MCF 10A (cell line): Measurements from ENCODE around the gene CARS2. TPM values are rescaled to one million over a fixed set of nuclear protein-coding genes. Genes with fewer than 3 reads are reported as not detected.

Experiments used
- BruUV-seq: library from RNA; stranded (reverse); fragments of 400-500 nt; replicated peaks from 2 replicates; lab custom pipeline; 2021; lab: Mats Ljungman, UMichigan
- CTCF ChIA-PET: fragments of 300-600 bp; sonication (Branson Sonifier 250); formaldehyde crosslinking; extraction: SDS; loops from one replicate; lab custom pipeline; 2021; ENCODE audit warnings: antibody characterized with exemption, inconsistent platforms; lab: Yijun Ruan, JAX
- POLR2A ChIA-PET: fragments of 300-600, 350-650 bp; sonication (Branson Sonifier 250); formaldehyde crosslinking; extraction: SDS; loops from one replicate; lab custom pipeline; 2020; ENCODE audit warnings: antibody characterized with exemption, inconsistent platforms; lab: Yijun Ruan, JAX
- DNase-seq: peaks from one replicate; pipeline ENCODE4 v3.0.0-alpha.2; 2018; ENCODE audit not compliant: unreplicated experiment
- H3K27ac Mint-ChIP-seq: one replicate; pipeline ENCODE4 v1.8.0; 2022; ENCODE audit warnings: mild to moderate bottlenecking, low read depth, mixed read lengths; ENCODE audit not compliant: unreplicated experiment
- H3K27me3 Mint-ChIP-seq: one replicate; pipeline ENCODE4 v1.8.0; 2022; ENCODE audit warnings: mixed read lengths; ENCODE audit not compliant: insufficient read depth, unreplicated experiment
- H3K36me3 Mint-ChIP-seq: one replicate; pipeline ENCODE4 v1.8.0; 2022; ENCODE audit warnings: mild to moderate bottlenecking, moderate library complexity, mixed read lengths; ENCODE audit not compliant: insufficient read depth, unreplicated experiment
- H3K4me1 Mint-ChIP-seq: one replicate; pipeline ENCODE4 v1.8.0; 2022; ENCODE audit warnings: mixed read lengths; ENCODE audit not compliant: insufficient read depth, unreplicated experiment
- H3K4me3 Mint-ChIP-seq: one replicate; pipeline ENCODE4 v1.8.0; 2022; ENCODE audit warnings: mild to moderate bottlenecking, moderate library complexity, mixed read lengths; ENCODE audit not compliant: unreplicated experiment
- H3K9me3 Mint-ChIP-seq: one replicate; pipeline ENCODE4 v1.8.0; 2022; ENCODE audit warnings: mixed read lengths; ENCODE audit not compliant: unreplicated experiment
- intact Hi-C: fragments of 100-400 bp; cut with micrococcal nuclease; formaldehyde crosslinking; loops from 2 replicates; pipeline ENCODE4 v1.14.1; 2022
- total RNA-seq: library from RNA; stranded (reverse); gene quantifications from 2 replicates; pipeline ENCODE4 v1.2.3, GENCODE V29; 2022
- TF ChIP-seq, protein P1 (sequence below): fragments of 200-600 bp; IDR thresholded peaks from one replicate; pipeline ENCODE4 v1.8.0; 2022; ENCODE audit warnings: antibody characterized with exemption, mild to moderate bottlenecking; ENCODE audit not compliant: unreplicated experiment

The CARS2 gene
- total RNA-seq, 1 experiment from 2014 or later: 104 TPM

DNA sequence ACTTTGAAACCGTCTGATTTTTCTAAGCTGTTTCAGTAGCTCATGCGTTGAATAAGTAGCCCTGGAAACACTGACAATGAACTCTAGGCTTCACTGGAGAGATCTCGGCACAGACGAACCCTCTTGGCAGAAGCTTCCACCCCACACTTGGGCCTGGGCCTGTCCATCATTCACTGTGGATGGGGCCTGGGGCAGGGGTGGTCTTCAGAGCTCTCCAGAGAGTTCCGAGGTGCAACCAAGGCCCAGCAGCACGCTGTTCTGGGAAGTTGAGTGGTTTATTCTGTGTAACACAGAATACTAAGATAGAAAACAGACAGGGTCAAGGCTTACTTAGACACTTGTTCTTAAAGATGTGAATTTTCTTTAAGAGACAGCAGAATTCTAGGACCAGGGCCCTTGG, 68.6 kb downstream of the CARS2 start:
- H3K9me3 Mint-ChIP-seq: no peaks in the 10 kb centered on the region

DNA sequence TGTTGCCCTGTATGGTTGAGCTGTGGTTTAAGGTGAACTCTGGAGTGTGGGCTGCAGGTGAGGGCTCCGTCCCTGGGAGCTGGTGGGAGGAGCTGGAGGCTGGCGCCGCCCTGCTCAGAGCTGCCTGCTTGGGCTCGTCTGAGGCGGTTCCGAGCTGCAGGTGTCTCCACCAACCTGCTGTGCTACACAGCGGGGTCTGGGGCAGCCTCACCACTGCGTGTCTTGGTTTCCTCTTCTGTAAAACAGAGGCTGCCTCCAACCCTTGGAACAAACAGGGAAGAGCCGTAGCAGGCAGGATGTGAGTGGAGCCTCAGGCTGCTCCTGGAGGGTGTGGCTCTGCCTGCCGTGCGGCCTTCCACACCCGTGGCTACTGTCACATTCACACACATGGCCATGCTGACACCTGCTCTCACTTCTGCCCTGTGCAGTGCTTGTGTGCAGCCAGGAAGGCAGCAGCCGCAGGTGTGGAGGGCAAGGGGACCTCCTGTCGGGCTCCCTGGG, 69.2 kb downstream of the CARS2 start:
- no peaks in the 10 kb centered on the region for H3K27me3 Mint-ChIP-seq
- H3K4me3 Mint-ChIP-seq: no peak overlapping the region
- no peak for DNase-seq
- H3K4me1 Mint-ChIP-seq: no peaks in the 10 kb centered on the region
- H3K36me3 Mint-ChIP-seq: peaks cover 95% of the 10 kb centered on the region
- H3K9me3 Mint-ChIP-seq: no peaks in the 10 kb centered on the region
- no peak overlapping the region for H3K27ac Mint-ChIP-seq
- ChIA-PET CTCF (interaction anchor here (1.4 kb wide), 1 partner anchor 43 kb away, joined by 5 read pairs; no protein-coding TSS in a partner anchor), POLR2A (interaction anchor here (0.5 kb wide), 1 partner anchor 21 kb away, joined by 3 read pairs; the partner anchor contains the start of gene NAXD)
- no TSS peak for BruUV-seq
- intact Hi-C loops: no loop called here
- TF ChIP-seq, protein P1, sequence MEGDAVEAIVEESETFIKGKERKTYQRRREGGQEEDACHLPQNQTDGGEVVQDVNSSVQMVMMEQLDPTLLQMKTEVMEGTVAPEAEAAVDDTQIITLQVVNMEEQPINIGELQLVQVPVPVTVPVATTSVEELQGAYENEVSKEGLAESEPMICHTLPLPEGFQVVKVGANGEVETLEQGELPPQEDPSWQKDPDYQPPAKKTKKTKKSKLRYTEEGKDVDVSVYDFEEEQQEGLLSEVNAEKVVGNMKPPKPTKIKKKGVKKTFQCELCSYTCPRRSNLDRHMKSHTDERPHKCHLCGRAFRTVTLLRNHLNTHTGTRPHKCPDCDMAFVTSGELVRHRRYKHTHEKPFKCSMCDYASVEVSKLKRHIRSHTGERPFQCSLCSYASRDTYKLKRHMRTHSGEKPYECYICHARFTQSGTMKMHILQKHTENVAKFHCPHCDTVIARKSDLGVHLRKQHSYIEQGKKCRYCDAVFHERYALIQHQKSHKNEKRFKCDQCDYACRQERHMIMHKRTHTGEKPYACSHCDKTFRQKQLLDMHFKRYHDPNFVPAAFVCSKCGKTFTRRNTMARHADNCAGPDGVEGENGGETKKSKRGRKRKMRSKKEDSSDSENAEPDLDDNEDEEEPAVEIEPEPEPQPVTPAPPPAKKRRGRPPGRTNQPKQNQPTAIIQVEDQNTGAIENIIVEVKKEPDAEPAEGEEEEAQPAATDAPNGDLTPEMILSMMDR: no peak

More for the DNA sequence above, 68.6 kb downstream of the CARS2 start:
- no TSS peak for BruUV-seq
- TF ChIP-seq, protein P1: no peak
- intact Hi-C loops: no loop called here
- POLR2A ChIA-PET: no interaction called here
- H3K27ac Mint-ChIP-seq: no peak overlapping the region
- no peak overlapping the region for H3K4me3 Mint-ChIP-seq
- H3K27me3 Mint-ChIP-seq: no peaks in the 10 kb centered on the region
- peaks cover 90% of the 10 kb centered on the region for H3K36me3 Mint-ChIP-seq
- no peaks in the 10 kb centered on the region for H3K4me1 Mint-ChIP-seq
- DNase-seq: no peak
- CTCF ChIA-PET: interaction anchor here (0.6 to 1.4 kb wide), 2 partner anchors 44 to 268 kb away, joined by 3 to 5 read pairs; no protein-coding TSS in a partner anchor

DNA sequence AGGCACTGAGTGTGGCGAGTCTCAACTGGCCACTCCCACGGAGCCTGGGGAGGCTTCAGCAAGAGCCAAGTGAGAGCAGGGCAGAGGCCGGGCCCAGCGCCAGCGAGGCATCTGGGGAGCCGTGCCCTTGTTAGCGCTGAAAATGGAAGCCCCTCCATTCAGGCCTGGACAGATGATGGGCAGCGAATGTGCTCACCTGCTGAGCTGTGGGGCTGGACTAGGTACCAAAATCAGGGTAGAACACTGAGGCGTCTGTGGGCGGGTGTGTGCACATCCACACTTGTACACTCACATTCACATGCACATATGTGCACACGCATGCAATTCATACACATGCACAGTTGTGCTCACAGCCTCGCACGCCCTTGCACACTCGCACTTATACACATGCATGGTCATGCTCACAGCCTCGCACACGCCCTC, 69.9 kb downstream of the CARS2 start:
- no peak overlapping the region for H3K27ac Mint-ChIP-seq
- TF ChIP-seq, protein P1: no peak
- H3K4me3 Mint-ChIP-seq: no peak overlapping the region
- peaks cover 88% of the 10 kb centered on the region for H3K36me3 Mint-ChIP-seq
- intact Hi-C loops: no loop called here
- POLR2A ChIA-PET: interaction anchor here (0.5 kb wide), 1 partner anchor 21 kb away, joined by 3 read pairs; the partner anchor contains the start of gene NAXD
- no peaks in the 10 kb centered on the region for H3K4me1 Mint-ChIP-seq
- no peaks in the 10 kb centered on the region for H3K27me3 Mint-ChIP-seq
- DNase-seq: no peak
- no TSS peak for BruUV-seq
- CTCF ChIA-PET: interaction anchor here (0.7 to 1.4 kb wide), 2 partner anchors 42 to 439 kb away, joined by 3 to 5 read pairs; no protein-coding TSS in a partner anchor
- no peaks in the 10 kb centered on the region for H3K9me3 Mint-ChIP-seq

DNA sequence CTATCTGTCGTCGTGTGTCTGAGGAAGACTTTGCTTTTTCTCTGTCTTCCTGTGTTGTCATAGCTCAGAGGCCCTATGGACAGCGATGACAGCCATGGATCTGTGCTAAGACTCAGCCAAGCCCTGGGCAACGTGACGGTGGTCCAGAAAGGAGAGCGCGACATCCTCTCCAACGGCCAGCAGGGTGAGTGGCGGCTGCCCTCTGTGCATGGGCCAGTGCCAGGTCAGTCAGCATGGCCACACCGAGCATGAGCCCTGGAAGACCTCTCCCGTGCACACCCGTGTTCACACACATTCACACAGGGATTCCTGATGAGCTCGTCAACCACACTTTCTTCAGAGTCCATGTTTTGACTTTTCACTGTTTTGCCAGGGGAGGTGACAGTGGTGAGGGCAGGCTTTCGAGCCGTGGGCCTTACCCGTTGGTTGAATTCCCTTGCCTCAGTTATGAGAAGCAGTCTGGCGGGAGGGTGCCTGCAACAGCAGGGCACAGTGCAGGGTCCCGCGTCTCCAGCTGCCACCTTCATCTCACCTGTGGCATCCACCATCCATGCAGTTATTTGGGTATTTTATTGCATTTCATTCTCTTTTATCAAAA, 70.4 kb downstream of the CARS2 start:
- Mint-ChIP-seq H3K4me1 (no peaks in the 10 kb centered on the region), H3K27ac (peak overlapping the region; percentile 16), H3K9me3 (no peaks in the 10 kb centered on the region), H3K36me3 (peaks cover 83% of the 10 kb centered on the region), H3K4me3 (no peak overlapping the region), H3K27me3 (no peaks in the 10 kb centered on the region)
- CTCF ChIA-PET: interaction anchor here (0.6 to 1.2 kb wide), 2 partner anchors 180 to 237 kb away, joined by 3 to 4 read pairs; no protein-coding TSS in a partner anchor
- intact Hi-C loops: no loop called here
- TF ChIP-seq, protein P1: no peak
- BruUV-seq: no TSS peak
- POLR2A ChIA-PET: interaction anchor here (1.2 kb wide), 1 partner anchor 13 kb away, joined by 3 read pairs; no protein-coding TSS in a partner anchor
- no peak for DNase-seq
